Common myeloid progenitor, CD34-positive (primary cell): ENCODE data around the gene MRPL23.

Source experiments
- CTCF ChIA-PET: fragments of 350-600 bp; sonication (Branson Sonifier 250); formaldehyde crosslinking; loops from one replicate; lab custom pipeline; 2021; ENCODE audit warnings: antibody characterized with exemption; lab: Charles Lee
- POLR2A ChIA-PET: fragments of 350-600 bp; sonication (Branson Sonifier 250); formaldehyde crosslinking; loops from one replicate; lab custom pipeline; 2021; ENCODE audit warnings: antibody characterized with exemption; lab: Charles Lee
- DNase-seq, 3 donors: peaks; one replicate each; pipeline versions ENCODE4 v3.0.0 to v3.0.0-alpha.2; 2013
- H3K27ac ChIP-seq, 2 experiments: 1 replicate in 1 of 2; 2 replicates in 1 of 2; pipeline ENCODE4 v1.7.0; 2013; ENCODE audit warnings: inconsistent platforms in 2 of 2, low read length in 2 of 2, mild to moderate bottlenecking in 2 of 2, low read depth in 1 of 2, moderate library complexity in 1 of 2; ENCODE audit not compliant: severe bottlenecking in 2 of 2, insufficient read depth in 1 of 2, poor library complexity in 1 of 2
- H3K27me3 ChIP-seq, 5 experiments: replicated peaks in 2 of 5; 1 replicate in 3 of 5; 2 replicates in 2 of 5; pipeline versions ENCODE4 v1.6.1 to v1.7.0; 2013; ENCODE audit warnings: low read length in 4 of 5, mild to moderate bottlenecking in 2 of 5, moderate library complexity in 2 of 5, inconsistent platforms in 1 of 5; ENCODE audit not compliant: insufficient read depth in 5 of 5, control insufficient read depth in 4 of 5
- H3K36me3 ChIP-seq, 4 experiments: 1 replicate in 2 of 4; 2 replicates in 2 of 4; pipeline versions ENCODE4 v1.6.1 to v1.7.0; 2013; ENCODE audit warnings: low read length in 3 of 4, control low read depth in 1 of 4, mild to moderate bottlenecking in 1 of 4; ENCODE audit not compliant: control insufficient read depth in 4 of 4, insufficient read depth in 4 of 4
- H3K4me1 ChIP-seq, 4 experiments: 1 replicate in 3 of 4; 2 replicates in 1 of 4; pipeline versions ENCODE4 v1.6.1 to v1.7.1; 2013; ENCODE audit warnings: low read length in 3 of 4, mild to moderate bottlenecking in 3 of 4, control low read depth in 1 of 4, inconsistent platforms in 1 of 4, moderate library complexity in 1 of 4; ENCODE audit not compliant: control insufficient read depth in 4 of 4, insufficient read depth in 4 of 4; ENCODE audit errors: control extremely low read depth in 1 of 4
- H3K4me3 ChIP-seq, 7 experiments: 1 replicate in 4 of 7; 2 replicates in 3 of 7; pipeline versions ENCODE4 v1.5.1 to v1.7.0; 2013; ENCODE audit warnings: mild to moderate bottlenecking in 7 of 7, low read length in 6 of 7, moderate library complexity in 6 of 7, inconsistent platforms in 2 of 7, low read depth in 2 of 7, control low read depth in 1 of 7; ENCODE audit not compliant: insufficient read depth in 4 of 7, control insufficient read depth in 1 of 7; ENCODE audit errors: extremely low read depth in 1 of 7
- H3K9me3 ChIP-seq, 5 experiments: 1 replicate in 4 of 5; 2 replicates in 1 of 5; pipeline versions ENCODE4 v1.6.1 to v1.7.1; 2013; ENCODE audit warnings: low read length in 4 of 5, mild to moderate bottlenecking in 2 of 5, inconsistent platforms in 1 of 5, low read depth in 1 of 5, moderate library complexity in 1 of 5; ENCODE audit not compliant: control insufficient read depth in 4 of 5, insufficient read depth in 2 of 5; ENCODE audit errors: control extremely low read depth in 1 of 5
- WGBS: methylation state at CpG from one replicate; pipeline ENCODE4 v1.1.5; 2013; ENCODE audit not compliant: insufficient coverage; 5-methylcytosine and 5-hydroxymethylcytosine counted together

MRPL23 gene

GRCh38 chr11:1968454-1969002 is 21.4 kb downstream of the MRPL23 start:
- H3K36me3 ChIP-seq = no peaks in the 10 kb centered on the region
- H3K27ac ChIP-seq = no peak overlapping the region
- H3K4me3 ChIP-seq = no peak overlapping the region
- H3K27me3 ChIP-seq = no peaks in the 10 kb centered on the region
- ChIA-PET CTCF (interaction anchor here (0.6 to 3.4 kb wide), 5 partner anchors 14 to 402 kb away, joined by 3 to 16 read pairs (median 4); no protein-coding TSS in a partner anchor), POLR2A (no interaction called here)
- no peaks in the 10 kb centered on the region for H3K9me3 ChIP-seq
- no peak for DNase-seq
- WGBS = no CpG with 5 or more reads among the region's 24 CpGs
- H3K4me1 ChIP-seq = no peaks in the 10 kb centered on the region

DNA sequence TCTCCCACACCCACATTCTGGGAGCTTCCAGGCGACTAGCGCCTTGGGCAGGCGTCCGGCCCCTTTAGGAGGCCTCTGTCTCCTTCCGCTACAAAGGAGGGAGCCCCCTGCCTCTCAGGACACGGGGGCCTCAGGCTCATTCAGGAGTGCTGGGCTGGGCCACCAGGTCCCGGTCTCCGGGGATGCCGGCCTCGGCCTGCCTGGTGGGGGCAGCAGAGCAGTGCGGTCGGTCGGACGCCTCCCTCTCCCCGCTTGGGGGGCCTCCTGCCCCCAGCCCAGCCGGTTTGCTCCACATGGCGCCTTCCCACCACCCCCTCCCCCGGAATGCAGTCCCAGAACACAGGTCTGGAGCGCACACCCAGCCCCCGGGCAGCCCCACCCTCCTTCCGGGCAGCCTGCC is 21.9 kb downstream of the MRPL23 start:
- no peaks in the 10 kb centered on the region for H3K27me3 ChIP-seq
- no CpG with 5 or more reads among the region's 21 CpGs for WGBS
- H3K27ac ChIP-seq = no peak overlapping the region
- H3K36me3 ChIP-seq = no peaks in the 10 kb centered on the region
- no peak for DNase-seq
- H3K4me3 ChIP-seq = no peak overlapping the region
- no peaks in the 10 kb centered on the region for H3K4me1 ChIP-seq
- CTCF ChIA-PET = interaction anchor here (0.7 to 3.4 kb wide), 5 partner anchors 14 to 93 kb away, joined by 3 to 16 read pairs (median 4); partner anchors contain the start of gene MRPL23
- no peaks in the 10 kb centered on the region for H3K9me3 ChIP-seq
- POLR2A ChIA-PET = no interaction called here

DNA sequence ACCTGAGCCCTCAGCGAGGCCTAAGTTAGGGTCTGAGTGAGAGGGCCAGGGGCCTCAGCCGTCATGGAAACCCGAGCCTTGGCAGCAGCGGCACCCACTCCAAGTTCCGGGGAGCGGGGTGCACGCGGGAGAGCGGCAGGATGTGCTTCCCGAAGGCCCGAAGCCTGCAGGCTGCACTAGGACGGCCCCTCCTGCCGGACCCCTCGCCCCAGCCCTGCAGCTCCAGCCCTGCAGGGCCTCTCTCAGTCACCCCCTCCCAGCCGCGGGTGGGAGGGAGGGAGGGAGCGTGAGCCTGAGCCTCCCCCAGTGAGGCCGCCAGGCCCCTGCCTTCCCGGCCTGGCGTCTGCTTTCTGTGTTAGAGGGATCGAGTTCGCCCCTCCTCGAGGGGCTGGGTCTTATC is 22.6 kb downstream of the MRPL23 start:
- WGBS = no CpG with 5 or more reads among the region's 23 CpGs
- CTCF ChIA-PET = interaction anchor here (1.2 to 3.4 kb wide), 3 partner anchors 15 to 22 kb away, joined by 4 to 16 read pairs (median 4); partner anchors contain the start of gene MRPL23
- no peak for DNase-seq

DNA sequence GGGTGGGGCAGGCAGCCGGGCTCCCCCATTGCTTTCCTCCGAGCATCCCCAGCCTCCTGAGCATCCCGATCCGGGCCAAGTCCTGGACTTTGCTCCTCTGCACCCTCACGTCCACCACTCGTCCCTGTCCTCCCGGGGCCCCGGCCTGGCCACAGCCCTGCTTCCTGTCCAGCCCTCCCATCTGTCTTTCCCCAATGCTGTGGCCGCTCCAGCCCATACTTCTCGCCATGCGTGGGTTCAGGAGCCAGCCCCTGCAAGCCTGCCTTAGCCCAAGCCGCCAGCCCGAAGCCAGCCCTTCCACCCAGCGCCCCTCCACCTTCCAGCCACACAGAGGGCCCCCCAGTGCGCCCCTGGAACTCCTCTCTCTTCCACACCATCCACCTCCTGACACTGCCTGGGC is 23.8 kb downstream of the MRPL23 start:
- H3K9me3 ChIP-seq = no peaks in the 10 kb centered on the region
- no peak overlapping the region for H3K4me3 ChIP-seq
- 96% methylated on average over 4 of the region's 15 CpGs for WGBS
- no peaks in the 10 kb centered on the region for H3K4me1 ChIP-seq
- H3K36me3 ChIP-seq = no peaks in the 10 kb centered on the region
- H3K27ac ChIP-seq = no peak overlapping the region
- H3K27me3 ChIP-seq = no peaks in the 10 kb centered on the region
- CTCF ChIA-PET = no interaction called here
- DNase-seq = no peak
- POLR2A ChIA-PET = no interaction called here

More for the DNA sequence above, 22.6 kb downstream of the MRPL23 start:
- POLR2A ChIA-PET = no interaction called here
- no peaks in the 10 kb centered on the region for H3K27me3 ChIP-seq
- no peaks in the 10 kb centered on the region for H3K4me1 ChIP-seq
- H3K4me3 ChIP-seq = no peak overlapping the region
- no peak overlapping the region for H3K27ac ChIP-seq
- H3K36me3 ChIP-seq = no peaks in the 10 kb centered on the region
- H3K9me3 ChIP-seq = no peaks in the 10 kb centered on the region

GRCh38 chr11:1975185-1975584 is 28.1 kb downstream of the MRPL23 start:
- ChIA-PET POLR2A (no interaction called here), CTCF (no interaction called here)
- no peak for DNase-seq
- H3K36me3 ChIP-seq = no peaks in the 10 kb centered on the region
- no peaks in the 10 kb centered on the region for H3K27me3 ChIP-seq
- no CpG with 5 or more reads among the region's 13 CpGs for WGBS
- H3K4me3 ChIP-seq = no peak overlapping the region
- H3K9me3 ChIP-seq = no peaks in the 10 kb centered on the region
- H3K4me1 ChIP-seq = no peaks in the 10 kb centered on the region
- H3K27ac ChIP-seq = no peak overlapping the region

DNA sequence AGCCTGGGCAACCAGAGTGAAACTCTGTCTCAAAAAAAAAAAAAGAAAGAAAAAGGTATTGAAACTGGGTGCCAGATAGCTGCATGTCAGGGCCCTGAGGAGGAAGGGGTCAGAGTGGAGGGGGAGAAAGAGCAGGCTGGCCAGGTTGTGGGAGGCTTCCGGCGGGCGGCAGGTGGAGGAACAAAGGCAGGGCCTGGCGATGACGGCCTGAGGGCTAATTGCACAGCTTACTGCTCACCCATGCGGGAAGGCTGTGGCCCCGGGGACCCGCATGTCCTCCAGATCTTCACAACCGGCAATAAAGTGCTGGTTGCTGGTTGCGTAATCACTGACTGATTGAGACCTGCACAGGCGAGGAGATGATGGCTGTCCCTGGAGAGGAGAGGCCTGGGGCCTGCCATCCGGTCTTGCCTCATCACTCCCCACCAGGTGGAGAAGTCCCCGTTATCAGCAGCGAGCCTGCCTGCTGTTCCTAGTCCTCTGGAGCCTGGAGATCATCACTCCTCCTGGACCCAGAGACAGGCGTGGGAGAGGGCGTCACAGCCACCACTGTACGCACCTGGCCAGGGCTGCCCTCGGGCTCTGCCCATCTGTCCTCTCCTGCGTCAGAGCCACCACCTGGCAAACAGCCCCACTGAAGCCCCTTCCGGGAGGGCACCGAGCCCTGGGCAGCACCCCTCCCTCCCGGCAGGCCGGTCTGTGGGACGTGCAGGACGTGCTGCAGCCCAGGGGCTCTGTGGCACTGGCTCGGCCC is 31.8 kb downstream of the MRPL23 start:
- no peak for DNase-seq
- Histone ChIP-seq H3K4me1 (no peaks in the 10 kb centered on the region), H3K27me3 (no peaks in the 10 kb centered on the region), H3K9me3 (no peaks in the 10 kb centered on the region), H3K4me3 (no peak overlapping the region), H3K36me3 (no peaks in the 10 kb centered on the region), H3K27ac (no peak overlapping the region)
- POLR2A ChIA-PET = no interaction called here
- WGBS = no CpG with 5 or more reads among the region's 26 CpGs
- CTCF ChIA-PET = no interaction called here

- Histone ChIP-seq H3K36me3 (no peaks in the 10 kb centered on the region), H3K9me3 (no peaks in the 10 kb centered on the region), H3K27me3 (no peaks in the 10 kb centered on the region), H3K4me1 (no peaks in the 10 kb centered on the region), H3K4me3 (no peak overlapping the region), H3K27ac (no peak overlapping the region)
- no peak for DNase-seq
- ChIA-PET CTCF (interaction anchor here (1.1 kb wide), 1 partner anchor 22 kb away, joined by 3 read pairs; no protein-coding TSS in a partner anchor), POLR2A (no interaction called here)
- WGBS = no CpG with 5 or more reads among the region's 11 CpGs
Measured at GRCh38 chr11:1979607-1980006, 32.5 kb downstream of the MRPL23 start.
